ENCODE data around the gene TENM3. TPM values are rescaled to one million over a fixed set of nuclear protein-coding genes. Genes with fewer than 3 reads are reported as not detected.

Gene TENM3
- total and polyA plus RNA-seq, 12 donors, result 0.20 to 6.6 (median 3.5) TPM

- Histone ChIP-seq H3K27me3 (no peaks in the 10 kb centered on the region), H3K27ac (no peak overlapping the region), H3K36me3 (no peaks in the 10 kb centered on the region), H3K4me1 (no peaks in the 10 kb centered on the region), H3K9me3 (no peaks in the 10 kb centered on the region), H3K4me3 (no peak overlapping the region)
- intact Hi-C loops (cut with DNase I), result no loop called here
- 73 to 77% methylated on average over 5 of the region's 5 CpGs for WGBS, 2 donors
- TF ChIP-seq CTCF (IDR thresholded peaks at IDR 0.05), result no peak
- DNase-seq (no peak), ATAC-seq (no peak)
These were observed 334.2 kb downstream of the TENM3 start for GRCh38 chr4:182577411-182577810.

- intact Hi-C loops (cut with DNase I), result no loop called here
- Histone ChIP-seq H3K9me3 (no peaks in the 10 kb centered on the region), H3K4me3 (no peak overlapping the region), H3K4me1 (no peaks in the 10 kb centered on the region), H3K36me3 (no peaks in the 10 kb centered on the region), H3K27ac (no peak overlapping the region), H3K27me3 (no peaks in the 10 kb centered on the region)
- ATAC-seq, result peak in 1 of 8 donors; percentile 53
- DNase-seq, result no peak
- no peak for TF ChIP-seq CTCF (IDR thresholded peaks at IDR 0.05)
These were observed 335.2 kb downstream of the TENM3 start for GRCh38 chr4:182578402-182578801.

- 78 to 88% methylated on average over 4 of the region's 4 CpGs for WGBS, 2 donors
- Histone ChIP-seq H3K27me3 (no peaks in the 10 kb centered on the region), H3K27ac (no peak overlapping the region), H3K4me1 (no peaks in the 10 kb centered on the region), H3K4me3 (no peak overlapping the region), H3K9me3 (no peaks in the 10 kb centered on the region), H3K36me3 (no peaks in the 10 kb centered on the region)
- DNase-seq (no peak), ATAC-seq (no peak)
- intact Hi-C loops (cut with DNase I), result no loop called here
- no peak for TF ChIP-seq CTCF (IDR thresholded peaks at IDR 0.05)
These were observed 339.0 kb downstream of the TENM3 start for GRCh38 chr4:182582245-182582644.

- 75 to 82% methylated on average over 3 of the region's 3 CpGs for WGBS, 2 donors
- TF ChIP-seq CTCF (IDR thresholded peaks at IDR 0.05), result no peak
- Histone ChIP-seq H3K9me3 (peaks cover 0 to 6% (median 0%) of the 10 kb centered on the region in 11 donors), H3K36me3 (no peaks in the 10 kb centered on the region), H3K4me3 (no peak overlapping the region), H3K4me1 (no peaks in the 10 kb centered on the region), H3K27me3 (no peaks in the 10 kb centered on the region), H3K27ac (no peak overlapping the region)
- ATAC-seq, result no peak
- DNase-seq, result no peak
- intact Hi-C loops (cut with DNase I), result no loop called here
These were observed 340.7 kb downstream of the TENM3 start for GRCh38 chr4:182583703-182584415.
